T-cell (primary cell): ENCODE measurements around the gene RAB4A. TPM values are rescaled to one million over a fixed set of nuclear protein-coding genes. Genes with fewer than 3 reads are reported as not detected.

ENCODE experiments used
- ATAC-seq, 4 experiments: fragments of 200-7000 bp in 3 of 4; fragments of 150-1000 bp in 1 of 4; cut with Tn5 transposase; replicated peaks in 1 of 4; 1 replicate in 3 of 4; 2 replicates in 1 of 4; pipeline ENCODE4 v1.10.0; 2021; ENCODE audit warnings: moderate library complexity in 3 of 4, mild to moderate bottlenecking in 2 of 4, moderate number of reproducible peaks in 1 of 4
- CTCF ChIA-PET, 2 donors: fragments of 300-600 bp; sonication (Branson Sonifier 250); formaldehyde crosslinking; loops; one replicate each; lab custom pipeline; 2022; ENCODE audit warnings: antibody characterized with exemption in 2 of 2; lab: Charles Lee
- POLR2A ChIA-PET, 2 donors: fragments of 300-600 bp; sonication (Branson Sonifier 250); formaldehyde crosslinking; loops; one replicate each; lab custom pipeline; 2022; ENCODE audit warnings: antibody characterized with exemption in 2 of 2; lab: Charles Lee
- DNase-seq, 35 experiments: peaks; one replicate each; pipeline versions ENCODE4 v3.0.0 to v3.0.0-alpha.2; 2013 to 2023
- H3K27ac ChIP-seq: one replicate; pipeline ENCODE4 v1.5.1; 2013; ENCODE audit warnings: low read length
- H3K27me3 ChIP-seq, 2 experiments: replicated peaks in 1 of 2; 1 replicate in 1 of 2; 2 replicates in 1 of 2; pipeline versions ENCODE4 v1.6.1 to v1.7.0; 2013; ENCODE audit warnings: low read length in 1 of 2, mixed read lengths in 1 of 2; ENCODE audit not compliant: control insufficient read depth in 2 of 2, insufficient read depth in 2 of 2; ENCODE audit errors: extremely low read depth in 1 of 2
- H3K36me3 ChIP-seq, 2 donors: 1 replicate in 1 of 2; 2 replicates in 1 of 2; pipeline versions ENCODE4 v1.6.1 to v1.7.0; 2013; ENCODE audit warnings: low read length in 1 of 2; ENCODE audit not compliant: control insufficient read depth in 2 of 2, insufficient read depth in 1 of 2; ENCODE audit errors: extremely low read depth in 1 of 2
- H3K4me1 ChIP-seq, 2 experiments: 1 replicate in 1 of 2; 2 replicates in 1 of 2; pipeline versions ENCODE4 v1.6.1 to v1.7.0; 2013; ENCODE audit warnings: low read length in 2 of 2, mixed read lengths in 1 of 2; ENCODE audit not compliant: insufficient read depth in 2 of 2, control insufficient read depth in 1 of 2; ENCODE audit errors: extremely low read depth in 1 of 2
- H3K4me3 ChIP-seq, 2 donors: 1 replicate in 1 of 2; 2 replicates in 1 of 2; pipeline versions ENCODE4 v1.5.1 to v1.7.0; 2013; ENCODE audit warnings: mild to moderate bottlenecking in 2 of 2, low read length in 1 of 2, moderate library complexity in 1 of 2; ENCODE audit not compliant: control insufficient read depth in 1 of 2; ENCODE audit errors: extremely low read depth in 1 of 2
- H3K9me3 ChIP-seq: 2 replicates; pipeline ENCODE4 v1.7.0; 2013
- H3K27ac Mint-ChIP-seq, 2 donors: one replicate each; pipeline ENCODE4 v1.8.0; 2020 to 2021; ENCODE audit warnings: mild to moderate bottlenecking in 2 of 2, mixed read lengths in 2 of 2
- H3K27me3 Mint-ChIP-seq, 2 donors: one replicate each; pipeline ENCODE4 v1.8.0; 2021 to 2022; ENCODE audit warnings: mixed read lengths in 2 of 2
- H3K36me3 Mint-ChIP-seq: one replicate; pipeline ENCODE4 v1.8.0; 2021; ENCODE audit warnings: mixed read lengths
- H3K4me1 Mint-ChIP-seq, 3 donors: one replicate each; pipeline ENCODE4 v1.8.0; 2020 to 2022; ENCODE audit warnings: mixed read lengths in 3 of 3, mild to moderate bottlenecking in 1 of 3
- H3K4me3 Mint-ChIP-seq, 3 donors: one replicate each; pipeline ENCODE4 v1.8.0; 2020 to 2022; ENCODE audit warnings: mild to moderate bottlenecking in 3 of 3, mixed read lengths in 3 of 3, moderate library complexity in 3 of 3
- H3K9me3 Mint-ChIP-seq, 3 donors: one replicate each; pipeline ENCODE4 v1.8.0; 2020 to 2022; ENCODE audit warnings: mixed read lengths in 3 of 3
- WGBS: methylation state at CpG from one replicate; pipeline ENCODE4 v1.1.5; 2013; ENCODE audit warnings: missing lambda C conversion rate; ENCODE audit not compliant: insufficient coverage; 5-methylcytosine and 5-hydroxymethylcytosine counted together
- total RNA-seq, 35 experiments: library from RNA in 6 of 35; stranded (reverse) in 6 of 35; fragments of 120-200 nt in 1 of 35; gene quantifications; one replicate each; pipeline versions ENCODE4 v1.2.1 to v1.2.4 and lab custom pipeline; 2013 to 2026

Gene RAB4A
- total RNA-seq, 5 donors from 2014 or later (not counting 1 experiment from before 2014, with no cell fraction given) = 25.4 to 52.1 (median 44.6) TPM

GRCh38 chr1:229230893-229231753, 39.8 kb upstream of the RAB4A start:
- Mint-ChIP-seq H3K27ac (peak overlapping the region in 1 of 2 donors; percentile 30), H3K27me3 (peaks cover 8 to 14% of the 10 kb centered on the region in 2 donors), H3K36me3 (no peaks in the 10 kb centered on the region), H3K9me3 (no peaks in the 10 kb centered on the region), H3K4me1 (peaks cover 18 to 27% (median 20%) of the 10 kb centered on the region in 3 donors), H3K4me3 (no peak overlapping the region)
- no peak overlapping the region for H3K4me3 ChIP-seq
- ChIA-PET CTCF (interaction anchor here (0.6 to 1.4 kb wide), 6 partner anchors 12 to 496 kb away, joined by 3 to 6 read pairs (median 3); partner anchors contain the start of gene RHOU (in 1 of the 2)), POLR2A (no interaction called here)
- no peaks in the 10 kb centered on the region for H3K36me3 ChIP-seq
- WGBS = 82% methylated on average over 4 of the region's 9 CpGs
- H3K9me3 ChIP-seq = no peaks in the 10 kb centered on the region
- DNase-seq (no peak), ATAC-seq (no peak)
- H3K4me1 ChIP-seq = peaks cover 11 to 22% of the 10 kb centered on the region in 2 experiments
- H3K27me3 ChIP-seq = peaks cover 0 to 12% of the 10 kb centered on the region in 2 experiments
- H3K27ac ChIP-seq = no peak overlapping the region

DNA sequence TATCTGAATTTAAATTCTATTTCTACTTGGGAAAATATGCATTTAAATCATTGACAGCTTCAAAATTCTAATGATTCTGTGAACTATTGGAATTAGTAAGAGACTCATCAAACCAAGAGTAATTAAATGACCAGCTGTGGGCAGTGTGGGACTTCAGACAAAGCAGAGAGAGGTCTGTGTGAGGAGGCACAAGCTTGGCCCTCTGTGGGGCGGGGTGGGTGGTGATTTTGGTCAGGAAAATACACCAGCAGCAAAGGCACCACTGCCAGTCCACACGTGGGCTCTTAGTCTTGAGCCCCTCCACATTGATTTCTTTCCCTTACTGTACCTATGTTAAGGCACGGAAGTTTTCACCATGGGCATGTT, 39.2 kb upstream of the RAB4A start:
- Histone ChIP-seq H3K4me1 (peaks cover 11 to 22% of the 10 kb centered on the region in 2 experiments), H3K9me3 (no peaks in the 10 kb centered on the region), H3K4me3 (no peak overlapping the region), H3K27me3 (peaks cover 0 to 12% of the 10 kb centered on the region in 2 experiments), H3K27ac (no peak overlapping the region), H3K36me3 (no peaks in the 10 kb centered on the region)
- CTCF ChIA-PET = interaction anchor here (0.6 to 1.1 kb wide), 3 partner anchors 22 to 311 kb away, joined by 3 to 6 read pairs (median 3); no protein-coding TSS in a partner anchor
- DNase-seq (no peak), ATAC-seq (no peak)
- Mint-ChIP-seq H3K27ac (no peak overlapping the region), H3K36me3 (no peaks in the 10 kb centered on the region), H3K4me3 (no peak overlapping the region), H3K4me1 (peaks cover 18 to 27% (median 20%) of the 10 kb centered on the region in 3 donors), H3K9me3 (no peaks in the 10 kb centered on the region), H3K27me3 (peaks cover 8 to 14% of the 10 kb centered on the region in 2 donors)
- POLR2A ChIA-PET = interaction anchor here in 1 of 2 donors (0.6 kb wide), 1 partner anchor 23 kb away, joined by 3 read pairs; no protein-coding TSS in a partner anchor
- no CpG with 5 or more reads among the region's 3 CpGs for WGBS

DNA sequence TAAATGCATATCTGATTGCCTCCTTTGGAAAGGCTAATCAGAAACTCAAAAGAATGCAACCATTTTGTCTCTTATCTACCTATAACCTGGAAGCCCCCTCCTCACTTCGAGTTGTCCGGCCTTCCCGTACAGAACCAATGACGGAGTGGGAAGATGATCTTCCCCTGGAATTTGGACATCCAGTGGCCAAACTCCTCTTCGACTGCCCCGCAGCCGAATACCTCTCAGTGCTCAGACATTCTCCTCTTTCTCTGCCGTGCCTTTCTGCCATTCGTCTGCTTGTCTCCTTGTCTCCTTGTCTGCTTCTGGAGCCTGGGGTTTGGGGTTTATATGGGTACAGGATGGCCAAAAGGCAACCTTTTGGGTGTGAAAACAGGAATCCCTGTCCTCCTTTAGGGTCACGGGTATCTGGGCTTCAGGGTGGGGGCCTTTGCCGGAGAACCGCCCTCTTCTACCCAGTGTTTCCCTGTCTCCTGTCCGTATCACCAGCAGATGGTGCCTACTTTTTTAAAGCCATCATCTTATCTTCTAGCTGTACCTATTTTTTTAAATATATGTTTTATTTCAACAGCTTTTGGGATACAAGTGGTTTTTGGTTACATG, 35.9 kb upstream of the RAB4A start:
- H3K36me3 ChIP-seq = no peaks in the 10 kb centered on the region
- H3K4me1 ChIP-seq = peaks cover 3% of the 10 kb centered on the region in 2 experiments
- Mint-ChIP-seq H3K27me3 (peaks cover 8% of the 10 kb centered on the region in 2 donors), H3K4me3 (no peak overlapping the region), H3K4me1 (peaks cover 4 to 10% (median 6%) of the 10 kb centered on the region in 3 donors), H3K27ac (no peak overlapping the region), H3K9me3 (no peaks in the 10 kb centered on the region), H3K36me3 (no peaks in the 10 kb centered on the region)
- no peak overlapping the region for H3K27ac ChIP-seq
- DNase-seq (no peak), ATAC-seq (no peak)
- H3K27me3 ChIP-seq = peaks cover 0 to 16% of the 10 kb centered on the region in 2 experiments
- no peak overlapping the region for H3K4me3 ChIP-seq
- 89% methylated on average over 8 of the region's 13 CpGs for WGBS
- POLR2A ChIA-PET = no interaction called here
- CTCF ChIA-PET = interaction anchor here in 1 of 2 donors (1.6 kb wide), 1 partner anchor 20 kb away, joined by 5 read pairs; no protein-coding TSS in a partner anchor
- H3K9me3 ChIP-seq = no peaks in the 10 kb centered on the region

DNA sequence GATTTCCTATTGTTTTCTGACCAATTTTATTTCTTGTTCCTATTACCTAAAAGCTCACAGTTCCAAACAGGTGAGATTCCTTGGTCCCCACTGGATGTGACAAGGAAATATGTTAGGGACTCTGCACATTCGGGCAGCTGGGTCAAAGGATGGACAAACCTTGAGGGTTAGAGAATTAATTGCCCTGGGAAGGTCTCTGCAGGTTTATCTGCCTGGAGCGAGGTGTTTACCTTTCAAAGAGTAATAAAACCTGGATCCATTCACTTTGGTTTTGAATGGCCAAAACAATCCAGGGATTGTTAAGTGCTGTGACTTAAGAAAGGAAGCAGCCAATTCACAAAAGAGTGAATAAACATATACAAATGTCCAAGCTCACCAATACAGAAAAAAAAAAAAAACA, 33.6 kb upstream of the RAB4A start:
- no peak for ATAC-seq
- Mint-ChIP-seq H3K36me3 (no peaks in the 10 kb centered on the region), H3K27ac (no peak overlapping the region), H3K4me3 (no peak overlapping the region), H3K4me1 (no peaks in the 10 kb centered on the region), H3K9me3 (peaks cover 0 to 5% (median 0%) of the 10 kb centered on the region in 3 donors), H3K27me3 (peaks cover 4 to 8% of the 10 kb centered on the region in 2 donors)
- no peak for DNase-seq
- Histone ChIP-seq H3K36me3 (no peaks in the 10 kb centered on the region), H3K27ac (no peak overlapping the region), H3K27me3 (peaks cover 0 to 10% of the 10 kb centered on the region in 2 experiments), H3K4me1 (no peaks in the 10 kb centered on the region), H3K9me3 (no peaks in the 10 kb centered on the region), H3K4me3 (no peak overlapping the region)
- ChIA-PET CTCF (interaction anchor here in 1 of 2 donors (0.6 to 0.7 kb wide), 2 partner anchors 18 to 100 kb away, joined by 3 to 4 read pairs; no protein-coding TSS in a partner anchor), POLR2A (no interaction called here)
- WGBS = 88% methylated on average over 1 of the region's 2 CpGs

DNA sequence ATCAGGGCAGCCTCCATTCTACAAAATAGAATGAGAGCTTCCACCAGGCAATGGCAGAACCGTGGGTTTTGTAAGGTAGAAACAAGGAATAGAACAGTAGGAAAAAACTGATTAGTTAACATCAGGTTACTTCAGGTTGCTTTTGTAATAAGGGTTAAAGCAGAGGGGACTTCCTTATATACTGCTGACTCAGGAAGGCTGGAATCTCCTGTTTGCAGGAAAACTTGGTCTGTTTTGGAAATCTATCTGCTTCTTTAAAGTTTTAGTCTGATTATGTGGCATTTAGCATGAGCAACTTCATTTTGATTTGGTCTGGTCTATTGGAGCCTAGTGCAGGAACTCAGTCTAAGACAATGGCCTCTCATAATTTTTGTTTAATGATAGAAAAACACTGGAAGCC, 32.7 kb upstream of the RAB4A start:
- no CpG with 5 or more reads among the region's 1 CpG for WGBS
- CTCF ChIA-PET = no interaction called here
- H3K36me3 Mint-ChIP-seq = no peaks in the 10 kb centered on the region

More for the DNA sequence above, 32.7 kb upstream of the RAB4A start:
- ATAC-seq (no peak), DNase-seq (no peak)
- peaks cover 4 to 8% of the 10 kb centered on the region in 2 donors for H3K27me3 Mint-ChIP-seq
- H3K27ac Mint-ChIP-seq = no peak overlapping the region
- Histone ChIP-seq H3K4me1 (no peaks in the 10 kb centered on the region), H3K27me3 (peaks cover 0 to 10% of the 10 kb centered on the region in 2 experiments), H3K27ac (no peak overlapping the region), H3K36me3 (no peaks in the 10 kb centered on the region), H3K9me3 (no peaks in the 10 kb centered on the region), H3K4me3 (no peak overlapping the region)
- H3K9me3 Mint-ChIP-seq = peaks cover 2 to 5% (median 3%) of the 10 kb centered on the region in 3 donors
- no peaks in the 10 kb centered on the region for H3K4me1 Mint-ChIP-seq
- POLR2A ChIA-PET = no interaction called here
- H3K4me3 Mint-ChIP-seq = no peak overlapping the region
